HTERT RPE-1 (cell line): ENCODE measurements around the gene RHOBTB3.

Experiments used
- in situ Hi-C: fragments of 300-500 bp; cut with MboI; formaldehyde crosslinking; loops from 4 replicates; pipeline ENCODE4 v1.14.3; 2020; ENCODE audit warnings: low sequenced_read_pairs

Gene RHOBTB3

DNA sequence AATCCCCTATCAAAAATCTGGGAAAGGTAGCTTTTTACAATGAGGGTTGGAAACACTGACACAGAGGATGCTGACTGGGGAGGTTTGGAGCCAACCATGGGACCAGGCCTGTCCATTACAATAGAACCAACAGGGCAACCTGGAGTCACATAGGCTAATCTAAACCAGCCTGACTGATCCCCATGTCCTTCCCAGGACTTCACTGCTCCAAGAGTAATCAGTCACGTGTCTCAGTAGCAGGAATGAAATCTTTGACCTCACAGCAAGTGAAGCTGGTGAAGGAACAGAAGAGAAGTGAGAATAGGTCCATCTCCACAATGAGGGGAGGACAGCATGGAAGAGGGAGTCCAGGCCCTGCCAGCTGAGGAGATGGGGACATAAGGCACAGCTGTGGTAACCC, 107.4 kb downstream of the RHOBTB3 start:
- in situ Hi-C loops: no loop called here

DNA sequence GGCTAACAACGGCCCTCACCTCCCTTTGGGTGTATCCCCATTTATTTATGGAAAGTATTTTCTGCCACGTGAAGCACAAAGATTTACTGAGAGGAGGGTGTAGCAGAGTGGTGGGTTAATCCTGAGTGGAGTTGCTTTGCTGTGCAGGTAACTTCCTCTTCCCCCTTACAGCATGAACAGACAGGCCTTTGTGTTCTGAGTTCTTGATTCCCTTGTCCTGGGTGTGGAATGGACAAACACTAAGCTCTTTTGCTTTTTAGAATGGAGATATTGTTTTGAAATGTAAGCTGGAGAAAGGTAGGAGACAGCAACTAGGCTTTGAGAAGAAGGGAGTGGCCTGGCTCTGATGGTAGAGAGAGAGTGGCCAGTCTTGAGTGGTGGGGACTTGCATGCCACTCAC, 108.5 kb downstream of the RHOBTB3 start:
- in situ Hi-C loops: no loop called here

GRCh38 chr5:95840956-95841705, 110.0 kb downstream of the RHOBTB3 start:
- in situ Hi-C loops: no loop called here

GRCh38 chr5:95841914-95842812, 111.0 kb downstream of the RHOBTB3 start:
- in situ Hi-C loops: no loop called here

DNA sequence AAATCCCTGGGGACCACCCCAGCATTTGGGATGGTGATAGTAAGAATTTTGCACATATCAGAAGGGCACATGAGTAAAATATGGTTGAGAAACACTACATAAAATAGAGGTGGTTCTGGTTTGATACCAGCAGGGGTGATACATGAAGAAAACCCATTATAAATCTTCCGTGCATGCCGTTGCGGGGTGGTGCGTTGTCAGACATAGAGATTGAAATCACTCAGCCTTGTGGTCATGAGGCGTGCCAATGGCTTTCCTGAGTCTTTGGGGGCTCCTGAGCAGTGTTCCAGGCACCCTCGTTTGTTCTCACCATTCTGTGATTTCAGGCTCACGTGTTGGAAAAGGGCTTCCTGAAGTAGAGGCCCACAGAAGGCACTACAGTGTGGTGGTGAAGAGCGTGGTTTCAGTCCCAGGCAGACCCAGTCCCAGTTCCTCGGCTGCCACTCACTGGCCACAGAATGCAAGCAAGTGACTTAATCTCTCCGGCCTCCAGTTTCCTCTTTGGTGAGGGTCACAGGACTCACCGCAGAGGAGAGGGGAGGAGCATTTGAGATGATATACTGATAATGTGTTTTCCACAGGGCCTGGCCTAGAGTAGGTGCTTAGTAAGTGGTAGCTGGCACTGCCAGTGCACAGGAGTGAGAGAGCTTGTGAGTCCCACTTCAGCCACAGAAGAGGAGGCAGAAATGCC, 111.9 kb downstream of the RHOBTB3 start:
- in situ Hi-C loops: no loop called here

GRCh38 chr5:95843733-95844223, 112.6 kb downstream of the RHOBTB3 start:
- in situ Hi-C loops: no loop called here

- in situ Hi-C loops: no loop called here
Measured at GRCh38 chr5:95845391-95845790, 114.3 kb downstream of the RHOBTB3 start.
